ENCODE measurements around the gene MYBPH. TPM values are rescaled to one million over a fixed set of nuclear protein-coding genes. Genes with fewer than 3 reads are reported as not detected.

Gene MYBPH
- total RNA-seq, 6 experiments from 2014 or later, result 0.12 TPM; not detected in 5

GRCh38 chr1:203215573-203215972, 39.9 kb upstream of the MYBPH start:
- peak in 1 of 4 donors; percentile 5 for ATAC-seq
- H3K4me1 ChIP-seq, result peaks cover 0 to 6% (median 2%) of the 10 kb centered on the region in 4 donors
- H3K36me3 ChIP-seq, result no peaks in the 10 kb centered on the region
- no peak overlapping the region for H3K4me3 ChIP-seq
- H3K27ac ChIP-seq, result no peak overlapping the region
- 58% methylated on average over 4 of the region's 9 CpGs for WGBS (ENCODE audit: insufficient coverage, low coverage, low lambda C conversion rate, missing lambda C conversion rate)
- intact Hi-C loops (cut with DNase I), result loop anchor here (5.0 kb wide), 4 partner anchors 48 to 178 kb away; no protein-coding TSS in a partner anchor
- no peaks in the 10 kb centered on the region for H3K9me3 ChIP-seq
- H3K27me3 ChIP-seq, result no peaks in the 10 kb centered on the region
- TF ChIP-seq POLR2A (IDR thresholded peaks at IDR 0.05), result no peak
- no peak for TF ChIP-seq CTCF (IDR thresholded peaks at IDR 0.05)
- DNase-seq, result no peak

GRCh38 chr1:203214871-203215270, 39.2 kb upstream of the MYBPH start:
- H3K4me1 ChIP-seq, result peaks cover 0 to 6% (median 2%) of the 10 kb centered on the region in 4 donors
- intact Hi-C loops (cut with DNase I), result loop anchor here (5.0 kb wide), 4 partner anchors 48 to 178 kb away; no protein-coding TSS in a partner anchor
- H3K4me3 ChIP-seq, result no peak overlapping the region
- H3K36me3 ChIP-seq, result no peaks in the 10 kb centered on the region
- ATAC-seq (peak in 1 of 4 donors; percentile 29), DNase-seq (no peak)
- H3K27ac ChIP-seq, result no peak overlapping the region
- no peaks in the 10 kb centered on the region for H3K27me3 ChIP-seq
- H3K9me3 ChIP-seq, result no peaks in the 10 kb centered on the region
- TF ChIP-seq CTCF (IDR thresholded peaks at IDR 0.05) (no peak), POLR2A (IDR thresholded peaks at IDR 0.05) (no peak)
- 64% methylated on average over 7 of the region's 7 CpGs for WGBS (ENCODE audit: insufficient coverage, low coverage, low lambda C conversion rate, missing lambda C conversion rate)

- ATAC-seq, result no peak
- TF ChIP-seq POLR2A (IDR thresholded peaks at IDR 0.05) (no peak), CTCF (IDR thresholded peaks at IDR 0.05) (no peak)
- H3K36me3 ChIP-seq, result no peaks in the 10 kb centered on the region
- H3K27me3 ChIP-seq, result no peaks in the 10 kb centered on the region
- H3K27ac ChIP-seq, result no peak overlapping the region
- 52% methylated on average over 3 of the region's 6 CpGs for WGBS (ENCODE audit: insufficient coverage, low coverage, low lambda C conversion rate, missing lambda C conversion rate)
- DNase-seq, result peak in 1 of 3 donors; percentile 36
- no peak overlapping the region for H3K4me3 ChIP-seq
- intact Hi-C loops (cut with DNase I), result no loop called here
- H3K4me1 ChIP-seq, result peaks cover 0 to 6% (median 2%) of the 10 kb centered on the region in 4 donors
- H3K9me3 ChIP-seq, result no peaks in the 10 kb centered on the region
Observed at GRCh38 chr1:203213126-203213525, 37.5 kb upstream of the MYBPH start.

- Histone ChIP-seq H3K27me3 (no peaks in the 10 kb centered on the region), H3K9me3 (no peaks in the 10 kb centered on the region), H3K4me1 (peaks cover 0 to 6% (median 2%) of the 10 kb centered on the region in 4 donors), H3K27ac (no peak overlapping the region), H3K36me3 (no peaks in the 10 kb centered on the region), H3K4me3 (no peak overlapping the region)
- no CpG with 5 or more reads among the region's 3 CpGs for WGBS (ENCODE audit: insufficient coverage, low coverage, low lambda C conversion rate, missing lambda C conversion rate)
- TF ChIP-seq CTCF (IDR thresholded peaks at IDR 0.05) (no peak), POLR2A (IDR thresholded peaks at IDR 0.05) (no peak)
- intact Hi-C loops (cut with DNase I), result no loop called here
- DNase-seq (no peak), ATAC-seq (no peak)
Observed at GRCh38 chr1:203211812-203212211, 36.2 kb upstream of the MYBPH start.

GRCh38 chr1:203210988-203211387, 35.4 kb upstream of the MYBPH start:
- H3K36me3 ChIP-seq, result no peaks in the 10 kb centered on the region
- no peaks in the 10 kb centered on the region for H3K27me3 ChIP-seq
- H3K9me3 ChIP-seq, result no peaks in the 10 kb centered on the region
- ATAC-seq (peak in 3 of 4 donors; percentile 69 to 70 (median 69)), DNase-seq (no peak)
- TF ChIP-seq POLR2A (IDR thresholded peaks at IDR 0.05), result no peak
- H3K4me3 ChIP-seq, result no peak overlapping the region
- intact Hi-C loops (cut with DNase I), result no loop called here
- H3K4me1 ChIP-seq, result peaks cover 0 to 6% (median 2%) of the 10 kb centered on the region in 4 donors
- H3K27ac ChIP-seq, result no peak overlapping the region

Data from right lobe of liver (tissue), 6 donors.